CD4-positive, alpha-beta T cell treated with Interleukin-17A for 4 hours (primary cell): ENCODE measurements around the gene AMZ1.
"Not testable (repeated sequence)": the region's sequence is repeated elsewhere in the genome, so short reads cannot be mapped to it uniquely, and the experiment has no call there.

Source experiments
- DNase-seq: peaks from one replicate; pipeline ENCODE4 v3.0.0-alpha.2; 2020; ENCODE audit warnings: mixed read lengths

Gene AMZ1

GRCh38 chr7:2729893-2730716 is 42.1 kb downstream of the AMZ1 start:
- no peak for DNase-seq

GRCh38 chr7:2730846-2731770 is 43.1 kb downstream of the AMZ1 start:
- DNase-seq, result no peak

GRCh38 chr7:2732388-2732787 is 44.4 kb downstream of the AMZ1 start:
- DNase-seq, result no peak

GRCh38 chr7:2732959-2733584 is 45.1 kb downstream of the AMZ1 start:
- no peak for DNase-seq

GRCh38 chr7:2734084-2734686 is 46.2 kb downstream of the AMZ1 start:
- DNase-seq, result no peak

GRCh38 chr7:2734751-2735571 is 47.0 kb downstream of the AMZ1 start:
- DNase-seq, result no peak

GRCh38 chr7:2735744-2736143 is 47.7 kb downstream of the AMZ1 start:
- DNase-seq, result no peak

- no peak for DNase-seq
Observed at GRCh38 chr7:2736411-2736914, 48.5 kb downstream of the AMZ1 start.

- not testable (repeated sequence) for DNase-seq
Observed at GRCh38 chr7:2737005-2737743, 49.2 kb downstream of the AMZ1 start.

- DNase-seq, result no peak
Observed at GRCh38 chr7:2737771-2738540, 50.0 kb downstream of the AMZ1 start.

- DNase-seq, result no peak
Observed at GRCh38 chr7:2738766-2739549, 51.0 kb downstream of the AMZ1 start.

- DNase-seq, result not testable (repeated sequence)
Observed at GRCh38 chr7:2743523-2744185, 55.7 kb downstream of the AMZ1 start.

GRCh38 chr7:2748684-2749083 is 60.7 kb downstream of the AMZ1 start:
- DNase-seq, result not testable (repeated sequence)

GRCh38 chr7:2750004-2750407 is 62.0 kb downstream of the AMZ1 start:
- DNase-seq, result no peak

- no peak for DNase-seq
Observed at GRCh38 chr7:2751086-2751485, 63.1 kb downstream of the AMZ1 start.

GRCh38 chr7:2753148-2753547 is 65.1 kb downstream of the AMZ1 start:
- DNase-seq, result no peak

- no peak for DNase-seq
Observed at GRCh38 chr7:2754086-2754485, 66.1 kb downstream of the AMZ1 start.

GRCh38 chr7:2754912-2755311 is 66.9 kb downstream of the AMZ1 start:
- DNase-seq, result no peak

GRCh38 chr7:2755531-2755930 is 67.5 kb downstream of the AMZ1 start:
- DNase-seq, result no peak
